Measurements from ENCODE around the gene CDYL2. TPM values are rescaled to one million over a fixed set of nuclear protein-coding genes. Genes with fewer than 3 reads are reported as not detected.
A peak's percentile ranks its signal among the peaks of the same experiment; 100 is the strongest.

Gene CDYL2
- total RNA-seq, 1 experiment from 2014 or later, result 7.1 TPM

DNA sequence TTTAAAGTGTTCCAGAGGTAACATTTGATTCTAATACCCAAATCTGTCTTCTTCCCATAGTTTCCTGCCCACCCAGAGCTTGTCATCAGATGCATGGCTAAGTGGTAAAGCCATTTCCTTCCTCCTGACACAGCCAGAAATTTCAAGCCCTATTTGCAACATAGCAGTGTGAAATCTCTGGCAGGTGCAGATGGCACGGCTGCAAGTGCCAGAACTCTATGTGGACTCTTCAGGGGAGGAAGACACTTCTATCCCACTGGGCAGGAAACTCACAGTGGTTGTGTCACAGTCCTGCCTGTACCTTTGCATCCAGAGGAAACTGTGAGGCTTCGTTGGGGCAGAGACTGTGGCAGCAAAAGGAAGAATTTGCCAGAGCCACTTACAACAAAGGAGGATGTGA lies 250.4 kb downstream of the CDYL2 start:
- H3K36me3 Mint-ChIP-seq (ENCODE audit: insufficient read depth, unreplicated experiment), result no peaks in the 10 kb centered on the region
- CTCF ChIA-PET, result interaction anchor here (0.7 to 1.3 kb wide), 3 partner anchors 27 to 102 kb away, joined by 3 read pairs; no protein-coding TSS in a partner anchor
- BruUV-seq (replicated peaks), result no TSS peak
- no peaks in the 10 kb centered on the region for H3K4me1 Mint-ChIP-seq (ENCODE audit: insufficient read depth, unreplicated experiment)
- no peaks in the 10 kb centered on the region for H3K27me3 Mint-ChIP-seq (ENCODE audit: insufficient read depth, unreplicated experiment)
- H3K4me3 Mint-ChIP-seq (ENCODE audit: unreplicated experiment), result no peak overlapping the region
- H3K9me3 Mint-ChIP-seq (ENCODE audit: unreplicated experiment), result no peaks in the 10 kb centered on the region
- intact Hi-C loops (cut with micrococcal nuclease), result no loop called here
- POLR2A ChIA-PET, result no interaction called here
- no peak overlapping the region for H3K27ac Mint-ChIP-seq (ENCODE audit: low read depth, unreplicated experiment)
- TF ChIP-seq, protein P1, sequence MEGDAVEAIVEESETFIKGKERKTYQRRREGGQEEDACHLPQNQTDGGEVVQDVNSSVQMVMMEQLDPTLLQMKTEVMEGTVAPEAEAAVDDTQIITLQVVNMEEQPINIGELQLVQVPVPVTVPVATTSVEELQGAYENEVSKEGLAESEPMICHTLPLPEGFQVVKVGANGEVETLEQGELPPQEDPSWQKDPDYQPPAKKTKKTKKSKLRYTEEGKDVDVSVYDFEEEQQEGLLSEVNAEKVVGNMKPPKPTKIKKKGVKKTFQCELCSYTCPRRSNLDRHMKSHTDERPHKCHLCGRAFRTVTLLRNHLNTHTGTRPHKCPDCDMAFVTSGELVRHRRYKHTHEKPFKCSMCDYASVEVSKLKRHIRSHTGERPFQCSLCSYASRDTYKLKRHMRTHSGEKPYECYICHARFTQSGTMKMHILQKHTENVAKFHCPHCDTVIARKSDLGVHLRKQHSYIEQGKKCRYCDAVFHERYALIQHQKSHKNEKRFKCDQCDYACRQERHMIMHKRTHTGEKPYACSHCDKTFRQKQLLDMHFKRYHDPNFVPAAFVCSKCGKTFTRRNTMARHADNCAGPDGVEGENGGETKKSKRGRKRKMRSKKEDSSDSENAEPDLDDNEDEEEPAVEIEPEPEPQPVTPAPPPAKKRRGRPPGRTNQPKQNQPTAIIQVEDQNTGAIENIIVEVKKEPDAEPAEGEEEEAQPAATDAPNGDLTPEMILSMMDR (IDR thresholded peaks at IDR 0.05; ENCODE audit: unreplicated experiment), result no peak
- DNase-seq (ENCODE audit: unreplicated experiment), result no peak

DNA sequence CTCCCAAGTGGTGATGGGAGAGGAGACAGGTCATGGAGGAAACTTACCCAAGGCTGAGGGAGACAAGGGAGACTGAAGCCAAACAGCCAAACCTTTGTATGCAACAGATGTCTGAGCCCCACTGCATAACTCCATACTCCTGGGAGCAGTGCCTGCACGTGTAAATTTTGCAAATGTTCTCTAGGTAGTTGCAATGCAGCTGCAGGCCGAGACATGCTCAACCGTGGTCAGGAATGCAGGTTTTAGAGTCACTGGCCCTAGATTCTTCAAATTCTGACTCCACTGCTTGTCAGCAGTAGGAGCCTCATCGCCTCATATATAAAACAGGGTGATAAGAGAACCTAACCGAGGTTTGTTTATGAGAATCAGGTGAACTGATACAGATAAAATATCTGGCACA lies 252.1 kb downstream of the CDYL2 start:
- H3K4me1 Mint-ChIP-seq (ENCODE audit: insufficient read depth, unreplicated experiment), result no peaks in the 10 kb centered on the region
- TF ChIP-seq, protein P1 (IDR thresholded peaks at IDR 0.05; ENCODE audit: unreplicated experiment), result no peak
- POLR2A ChIA-PET, result no interaction called here
- no peaks in the 10 kb centered on the region for H3K36me3 Mint-ChIP-seq (ENCODE audit: insufficient read depth, unreplicated experiment)
- intact Hi-C loops (cut with micrococcal nuclease), result no loop called here
- no TSS peak for BruUV-seq (replicated peaks)
- CTCF ChIA-PET, result interaction anchor here (0.6 kb wide), 1 partner anchor 10 kb away, joined by 4 read pairs; no protein-coding TSS in a partner anchor
- H3K27ac Mint-ChIP-seq (ENCODE audit: low read depth, unreplicated experiment), result no peak overlapping the region
- no peaks in the 10 kb centered on the region for H3K9me3 Mint-ChIP-seq (ENCODE audit: unreplicated experiment)
- H3K27me3 Mint-ChIP-seq (ENCODE audit: insufficient read depth, unreplicated experiment), result no peaks in the 10 kb centered on the region
- H3K4me3 Mint-ChIP-seq (ENCODE audit: unreplicated experiment), result no peak overlapping the region
- DNase-seq (ENCODE audit: unreplicated experiment), result peak; percentile 8

Other genes starting within 250 kb of the CDYL2 start
- gene CMC2, start 202.3 kb upstream of the CDYL2 start, total RNA-seq (2022), result 83.0 and 102 TPM in 2 replicates
- 29.5 and 38.4 TPM in 2 replicates for gene CENPN, start 202.6 kb upstream of the CDYL2 start, total RNA-seq (2022)
- gene ATMIN, start 231.2 kb upstream of the CDYL2 start, total RNA-seq (2022), result 33.8 and 39.1 TPM in 2 replicates

All from MCF 10A (cell line).